Measurements from ENCODE around the gene CDHR5. TPM values are rescaled to one million over a fixed set of nuclear protein-coding genes. Genes with fewer than 3 reads are reported as not detected.

The CDHR5 gene
- total RNA-seq, 1 donor from 2014 or later = not detected

- peak overlapping the region; percentile 81 for H3K27ac ChIP-seq
- intact Hi-C loops (cut with DNase I) = no loop called here
- no peaks in the 10 kb centered on the region for H3K9me3 ChIP-seq
- no peak for DNase-seq (ENCODE audit: extremely low spot score in 2 of 2)
- H3K4me3 ChIP-seq = peak overlapping the region in 1 of 2 donors; percentile 53
- no peaks in the 10 kb centered on the region for H3K27me3 ChIP-seq
- H3K4me1 ChIP-seq = peaks cover 29% of the 10 kb centered on the region
- H3K36me3 ChIP-seq = no peaks in the 10 kb centered on the region
- TF ChIP-seq POLR2A (IDR thresholded peaks at IDR 0.05) (no peak), POLR2AphosphoS5 (IDR thresholded peaks at IDR 0.05; ENCODE audit: insufficient read depth in 1 of 2, low read depth in 1 of 2) (no peak), CTCF (IDR thresholded peaks at IDR 0.05) (no peak)
Measured at GRCh38 chr11:567011-567628, 57.6 kb downstream of the CDHR5 start.

MicroRNA genes within 50 kb of the gene (microRNA counts, 767-probe panel; counts per million panel counts)
- microRNA hsa-miR-210 = 261 to 4,378 counts per million in 2 donors

Small RNA genes lying within 50 kb of the gene (microRNA-seq; reads per million reads assigned to microRNA genes)
- gene MIR210 (ENCODE audit: borderline number of aligned reads, borderline replicate concordance) = 886 reads per million, percentile 77 among the genes with 10 or more reads in this experiment

Small RNA genes lying within 50 kb of the gene (small RNA-seq; reads per million reads assigned to genes)
- 10.1 reads per million, percentile 93 among the genes with 10 or more reads in this experiment for gene MIR210

Other genes with a start within 250 kb of the CDHR5 start
- gene PKP3, start 230.7 kb downstream of the CDHR5 start, total RNA-seq = 117 TPM
- 48.1 TPM for gene SIGIRR, start 210.0 kb downstream of the CDHR5 start, total RNA-seq
- 12.0 TPM for gene ANO9, start 182.9 kb downstream of the CDHR5 start, total RNA-seq
- 36.1 TPM for gene PTDSS2, start 174.7 kb downstream of the CDHR5 start, total RNA-seq
- 252 TPM for gene RNH1, start 117.7 kb downstream of the CDHR5 start, total RNA-seq
- 53.5 TPM for gene HRAS, start 89.4 kb downstream of the CDHR5 start, total RNA-seq
- 0.49 TPM for gene LRRC56, start 87.4 kb downstream of the CDHR5 start, total RNA-seq
- 1.7 TPM for gene LMNTD2, start 64.2 kb downstream of the CDHR5 start, total RNA-seq
- 14.7 TPM for gene RASSF7, start 64.0 kb downstream of the CDHR5 start, total RNA-seq
- 26.0 TPM for gene PHRF1, start 48.5 kb downstream of the CDHR5 start, total RNA-seq
- 18.9 TPM for gene IRF7, start 9.0 kb downstream of the CDHR5 start, total RNA-seq
- not detected for gene SCT, start 2.2 kb upstream of the CDHR5 start, total RNA-seq
- 1.2 TPM for gene DRD4, start 12.3 kb upstream of the CDHR5 start, total RNA-seq
- 33.6 TPM for gene DEAF1, start 70.3 kb upstream of the CDHR5 start, total RNA-seq
- 12.8 TPM for gene TMEM80, start 70.9 kb upstream of the CDHR5 start, total RNA-seq
- 195 TPM for gene EPS8L2, start 81.3 kb upstream of the CDHR5 start, total RNA-seq
- gene TALDO1, start 122.5 kb upstream of the CDHR5 start, total RNA-seq = 158 TPM
- gene GATD1, start 152.5 kb upstream of the CDHR5 start, total RNA-seq = 33.4 TPM
- gene CEND1, start 165.1 kb upstream of the CDHR5 start, total RNA-seq = 1.7 TPM
- 10.3 TPM for gene SLC25A22, start 173.3 kb upstream of the CDHR5 start, total RNA-seq
- gene PIDD1, start 180.3 kb upstream of the CDHR5 start, total RNA-seq = 16.5 TPM
- gene RPLP2, start 185.0 kb upstream of the CDHR5 start, total RNA-seq = 1,068 TPM
- 103 TPM for gene PNPLA2, start 194.0 kb upstream of the CDHR5 start, total RNA-seq
- gene CRACR2B, start 203.0 kb upstream of the CDHR5 start, total RNA-seq = 4.9 TPM
- gene CD151, start 208.0 kb upstream of the CDHR5 start, total RNA-seq = 150 TPM
- 53.8 TPM for gene POLR2L, start 217.6 kb upstream of the CDHR5 start, total RNA-seq
- 99.0 TPM for gene TSPAN4, start 217.9 kb upstream of the CDHR5 start, total RNA-seq

All from vagina (tissue), 2 donors.